H1 (cell line): ENCODE data around the gene BTBD7. TPM values are rescaled to one million over a fixed set of nuclear protein-coding genes. Genes with fewer than 3 reads are reported as not detected.

Source experiments
- CTCF ChIA-PET: fragments of 300-600 bp; sonication (Branson Sonifier 250); formaldehyde crosslinking; loops from one replicate; lab custom pipeline; 2021; ENCODE audit not compliant: partially characterized antibody; lab: Charles Lee
- POLR2A ChIA-PET: fragments of 300-600 bp; sonication (Branson Sonifier 250); formaldehyde crosslinking; loops from one replicate; lab custom pipeline; 2021; ENCODE audit warnings: inconsistent platforms; ENCODE audit not compliant: partially characterized antibody; lab: Charles Lee
- DNase-seq, 2 experiments: peaks; one replicate each; pipeline versions ENCODE4 v3.0.0 to v3.0.0-alpha.2; 2010 to 2022; ENCODE audit warnings: low spot score in 2 of 2, low read depth in 1 of 2, mixed read lengths in 1 of 2
- FAIRE-seq: peaks from 2 replicates; lab custom pipeline; 2011; peaks lifted over from hg19 to GRCh38; lab: Jason Lieb, UNC
- H2AFZ ChIP-seq: 2 replicates; pipeline ENCODE4 v1.8.1; 2012; ENCODE audit warnings: low read length, inconsistent platforms
- H2AK5ac ChIP-seq: 2 replicates; pipeline ENCODE4 v1.6.1; 2013; ENCODE audit warnings: low read depth, low read length
- H2BK120ac ChIP-seq: replicated peaks from 2 replicates; pipeline ENCODE3; 2013; ENCODE audit warnings: low read depth, low read length, inconsistent platforms
- H2BK12ac ChIP-seq: 2 replicates; pipeline ENCODE4 v1.6.1; 2013; ENCODE audit warnings: low read depth, low read length
- H2BK15ac ChIP-seq: 2 replicates; pipeline ENCODE4 v1.6.1; 2013; ENCODE audit warnings: low read length
- H2BK20ac ChIP-seq: 2 replicates; pipeline ENCODE4 v1.6.1; 2013; ENCODE audit warnings: low read length
- H2BK5ac ChIP-seq: 2 replicates; pipeline ENCODE4 v1.6.1; 2013; ENCODE audit warnings: low read depth, low read length
- H3K14ac ChIP-seq: 2 replicates; pipeline ENCODE4 v1.6.1; 2013; ENCODE audit warnings: inconsistent platforms; ENCODE audit not compliant: insufficient read length
- H3K18ac ChIP-seq: 2 replicates; pipeline ENCODE4 v1.6.1; 2013; ENCODE audit warnings: low read length; ENCODE audit errors: extremely low read depth
- H3K23ac ChIP-seq: 2 replicates; pipeline ENCODE4 v1.6.1; 2013; ENCODE audit warnings: inconsistent platforms; ENCODE audit not compliant: insufficient read length
- H3K23me2 ChIP-seq: 2 replicates; pipeline ENCODE4 v1.6.1; 2013; ENCODE audit warnings: low read depth, low read length
- H3K27ac ChIP-seq: 2 replicates; pipeline ENCODE4 v1.6.1; 2011; ENCODE audit warnings: low read depth, low read length, inconsistent platforms
- H3K27me3 ChIP-seq, 4 experiments: replicated peaks in 1 of 4; 1 replicate in 1 of 4; 2 replicates in 3 of 4; pipeline versions ENCODE4 v1.6.1 to v1.8.1; 2011 to 2013; ENCODE audit warnings: low read length in 3 of 4, mild to moderate bottlenecking in 3 of 4, inconsistent platforms in 2 of 4, mixed read lengths in 2 of 4, moderate library complexity in 1 of 4; ENCODE audit not compliant: control insufficient read depth in 3 of 4, insufficient read depth in 3 of 4; ENCODE audit errors: extremely low read depth in 1 of 4
- H3K36me3 ChIP-seq, 4 experiments: 2 replicates each; pipeline versions ENCODE4 v1.6.1 to v1.8.1; 2011 to 2013; ENCODE audit warnings: mild to moderate bottlenecking in 4 of 4, low read length in 3 of 4, moderate library complexity in 2 of 4, control low read depth in 1 of 4, inconsistent platforms in 1 of 4; ENCODE audit not compliant: insufficient read depth in 4 of 4, control insufficient read depth in 2 of 4
- H3K4ac ChIP-seq: replicated peaks from 2 replicates; pipeline ENCODE3; 2013; ENCODE audit warnings: low read length, low read depth, mixed read lengths, inconsistent platforms; ENCODE audit not compliant: insufficient read length
- H3K4me1 ChIP-seq, 4 experiments: replicated peaks in 1 of 4; 1 replicate in 1 of 4; 2 replicates in 3 of 4; pipeline versions ENCODE4 v1.6.1 to v1.8.1; 2011 to 2013; ENCODE audit warnings: low read length in 3 of 4, inconsistent platforms in 2 of 4, mixed read lengths in 1 of 4; ENCODE audit not compliant: insufficient read depth in 4 of 4, control insufficient read depth in 3 of 4
- H3K4me2 ChIP-seq, 2 experiments: 2 replicates each; pipeline versions ENCODE4 v1.6.1 to v1.8.1; 2011 to 2013; ENCODE audit warnings: low read depth in 2 of 2, low read length in 2 of 2, control low read depth in 1 of 2, inconsistent platforms in 1 of 2, mild to moderate bottlenecking in 1 of 2; ENCODE audit not compliant: insufficient read depth in 1 of 2
- H3K4me3 ChIP-seq, 4 experiments: fragments of 200-600, 300-600 bp in 1 of 4; sonication (generic), shearing (Covaris generic), sonication (Bioruptor Twin) in 1 of 4; 2 replicates each; pipeline versions ENCODE4 v1.5.1 to v1.8.1; 2011 to 2016; ENCODE audit warnings: low read length in 4 of 4, low read depth in 3 of 4, control low read depth in 2 of 4, inconsistent platforms in 2 of 4, mild to moderate bottlenecking in 2 of 4, mixed read lengths in 1 of 4, moderate library complexity in 1 of 4; ENCODE audit not compliant: insufficient read depth in 2 of 4; ENCODE audit errors: extremely low read depth in 1 of 4
- H3K56ac ChIP-seq: replicated peaks from 2 replicates; pipeline ENCODE3; 2013; ENCODE audit warnings: low read depth, mild to moderate bottlenecking, mixed read lengths, low read length, inconsistent platforms; ENCODE audit not compliant: insufficient read length
- H3K79me1 ChIP-seq: 2 replicates; pipeline ENCODE4 v1.6.1; 2013; ENCODE audit warnings: low read depth, low read length, control low read depth
- H3K79me2 ChIP-seq, 2 experiments: 2 replicates each; pipeline versions ENCODE4 v1.6.1 to v1.8.1; 2012 to 2013; ENCODE audit warnings: low read length in 2 of 2, mild to moderate bottlenecking in 2 of 2, inconsistent platforms in 1 of 2; ENCODE audit not compliant: insufficient read depth in 2 of 2, control insufficient read depth in 1 of 2
- H3K9ac ChIP-seq, 4 experiments: replicated peaks in 1 of 4; 1 replicate in 1 of 4; 2 replicates in 3 of 4; pipeline versions ENCODE4 v1.6.1 to v1.8.1; 2011 to 2013; ENCODE audit warnings: low read depth in 3 of 4, low read length in 3 of 4, control low read depth in 2 of 4, mild to moderate bottlenecking in 2 of 4, moderate library complexity in 2 of 4, inconsistent platforms in 1 of 4; ENCODE audit errors: extremely low read depth in 1 of 4
- H3K9me3 ChIP-seq, 2 experiments: 2 replicates each; pipeline versions ENCODE4 v1.6.1 to v1.8.1; 2012 to 2013; ENCODE audit warnings: mild to moderate bottlenecking in 2 of 2, moderate library complexity in 2 of 2, control low read depth in 1 of 2, inconsistent platforms in 1 of 2, low read depth in 1 of 2, low read length in 1 of 2, mixed read lengths in 1 of 2; ENCODE audit not compliant: insufficient read depth in 2 of 2
- H4K20me1 ChIP-seq, 2 experiments: replicated peaks in 1 of 2; 2 replicates each; pipeline versions ENCODE3 to v1.8.1; 2011 to 2013; ENCODE audit warnings: inconsistent platforms in 2 of 2, low read length in 2 of 2, mild to moderate bottlenecking in 1 of 2; ENCODE audit not compliant: insufficient read depth in 2 of 2, control insufficient read depth in 1 of 2
- H4K5ac ChIP-seq: 2 replicates; pipeline ENCODE4 v1.6.1; 2013; ENCODE audit warnings: low read length, low read depth, mixed read lengths, inconsistent platforms; ENCODE audit not compliant: insufficient read length
- H4K8ac ChIP-seq: 2 replicates; pipeline ENCODE4 v1.8.0; 2013; ENCODE audit warnings: mild to moderate bottlenecking, moderate library complexity, low read length, inconsistent platforms; ENCODE audit not compliant: insufficient read depth; ENCODE audit errors: extremely low read depth
- H4K91ac ChIP-seq: replicated peaks from 2 replicates; pipeline ENCODE3; 2013; ENCODE audit warnings: low read length, mixed read lengths, inconsistent platforms; ENCODE audit not compliant: insufficient read length
- BCL11A ChIP-seq, 2 experiments: IDR thresholded peaks; one replicate each; pipeline ENCODE4 v1.6.1; 2011; ENCODE audit warnings: low read depth in 2 of 2, low read length in 2 of 2, mild to moderate bottlenecking in 2 of 2
- CBX8 ChIP-seq: fragments of 300-800, 300-1000 bp; sonication (generic); IDR thresholded peaks from 2 replicates; pipeline ENCODE4 v1.7.1; 2016; ENCODE audit warnings: low read depth, low read length, borderline replicate concordance
- CEBPB ChIP-seq: IDR thresholded peaks from 2 replicates; pipeline ENCODE4 v1.6.1; 2012; ENCODE audit warnings: low read depth, low read length
- CTBP2 ChIP-seq: IDR thresholded peaks from 2 replicates; pipeline ENCODE4 v1.7.0; 2011; ENCODE audit warnings: borderline replicate concordance, mild to moderate bottlenecking, moderate library complexity, mixed read lengths, low read length; ENCODE audit not compliant: insufficient read depth, insufficient read length
- GTF2F1 ChIP-seq: IDR thresholded peaks from 2 replicates; pipeline ENCODE4 v1.6.1; 2012; ENCODE audit warnings: low read depth, low read length, improper control_type of control experiment, borderline replicate concordance
- JUN ChIP-seq: IDR thresholded peaks from 2 replicates; pipeline ENCODE4 v1.6.1; 2011; ENCODE audit warnings: low read depth, mild to moderate bottlenecking, improper control_type of control experiment, low read length
- NRF1 ChIP-seq: IDR thresholded peaks from 2 replicates; pipeline ENCODE4 v1.6.1; 2011; ENCODE audit warnings: mild to moderate bottlenecking, low read depth, low read length, improper control_type of control experiment
- PHF8 ChIP-seq: fragments of 200-600 bp; sonication (generic); conservative IDR thresholded peaks from 2 replicates; pipeline ENCODE4 v1.7.1; 2012; ENCODE audit warnings: low read depth, mild to moderate bottlenecking, inconsistent platforms, low read length, moderate library complexity
- RAD21 ChIP-seq, 2 experiments: IDR thresholded peaks in 1 of 2; conservative IDR thresholded peaks in 1 of 2; 2 replicates each; pipeline ENCODE4 v1.6.1; 2011; ENCODE audit warnings: low read depth in 2 of 2, low read length in 2 of 2, improper control_type of control experiment in 1 of 2, inconsistent platforms in 1 of 2, mild to moderate bottlenecking in 1 of 2, moderate library complexity in 1 of 2
- TAF1 ChIP-seq: IDR thresholded peaks from 2 replicates; pipeline ENCODE4 v1.6.1; 2011; ENCODE audit warnings: mild to moderate bottlenecking, low read depth, low read length
- TBP ChIP-seq: IDR thresholded peaks from 2 replicates; pipeline ENCODE4 v1.6.1; 2011; ENCODE audit warnings: low read depth, low read length, improper control_type of control experiment
- TCF12 ChIP-seq: IDR thresholded peaks from 2 replicates; pipeline ENCODE4 v1.6.1; 2011; ENCODE audit warnings: low read depth, mild to moderate bottlenecking, low read length
- polyA plus RNA-seq, 7 experiments: library from polyadenylated mRNA; depleted of rRNA in 3 of 7; stranded (reverse) in 5 of 7; unstranded in 2 of 7; fragments of >200 nt in 5 of 7; fragments of 200-250 nt in 2 of 7; gene quantifications; 1 replicate in 5 of 7; 2 replicates in 1 of 7; 4 replicates in 1 of 7; pipeline versions ENCODE4 v1.2.1 to v1.2.3, GENCODE V29; 2011 to 2013; ENCODE audit warnings: missing spikeins in 2 of 7, mixed read lengths in 2 of 7
- total RNA-seq: library from RNA; stranded (reverse); fragmentation: NEBNext Ultra II Directional; extraction: Animal tissue kit (Norgen Biotek cat#: 25700); gene quantifications from 2 replicates; pipeline ENCODE4 v1.2.1, GENCODE V29; 2021
- TF ChIP-seq, protein P1 (sequence below), 3 experiments: IDR thresholded peaks; 1 replicate in 2 of 3; 2 replicates in 1 of 3; pipeline versions ENCODE4 v1.5.1 to v1.6.1; 2011; ENCODE audit warnings: low read length in 3 of 3, mild to moderate bottlenecking in 3 of 3, inconsistent platforms in 2 of 3, low read depth in 1 of 3, moderate library complexity in 1 of 3; ENCODE audit not compliant: insufficient read depth in 1 of 3; ENCODE audit errors: control extremely low read depth in 1 of 3

Gene BTBD7
- total and polyA plus RNA-seq, 2 of the 8 experiments (the other 6 are each of a cell fraction or from before 2014, with no cell fraction given) = 12.1 to 46.1 TPM

DNA sequence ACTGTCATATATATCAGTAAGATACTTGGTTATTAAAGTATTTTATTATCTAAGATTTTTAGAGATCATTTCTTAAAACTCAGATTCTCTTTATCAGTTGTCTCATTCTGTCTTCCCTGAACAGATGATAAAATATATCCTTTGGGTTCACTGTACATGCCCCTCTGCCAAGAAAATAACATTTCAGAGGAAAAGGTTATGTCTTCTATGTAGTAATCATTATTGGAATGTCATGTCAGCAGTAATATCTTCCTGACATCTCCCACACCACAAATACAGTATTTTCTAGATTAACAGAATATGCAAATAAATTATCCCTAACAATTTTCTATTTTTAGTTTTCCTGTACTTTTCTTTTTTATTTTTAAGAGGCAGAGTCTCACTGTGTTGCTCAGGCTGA is 26.0 kb downstream of the BTBD7 start:
- Histone ChIP-seq H3K56ac (no peak overlapping the region), H3K4ac (no peak overlapping the region), H3K9me3 (no peaks in the 10 kb centered on the region), H2AFZ (no peak overlapping the region), H3K23me2 (no peaks in the 10 kb centered on the region), H4K91ac (no peak overlapping the region), H3K4me2 (no peak overlapping the region), H2BK15ac (no peak overlapping the region), H2AK5ac (no peak overlapping the region), H2BK120ac (no peak overlapping the region), H3K79me1 (no peaks in the 10 kb centered on the region), H4K20me1 (peaks cover 0 to 3% of the 10 kb centered on the region in 2 experiments), H4K5ac (no peak overlapping the region), H2BK20ac (no peak overlapping the region), H3K9ac (no peak overlapping the region), H3K4me3 (no peak overlapping the region), H3K18ac (no peak overlapping the region), H2BK12ac (no peak overlapping the region), H3K27ac (no peak overlapping the region), H3K23ac (no peak overlapping the region), H3K79me2 (peaks cover 0 to 79% of the 10 kb centered on the region in 2 experiments; a peak in 3 of 4 replicates), H3K36me3 (no peaks in the 10 kb centered on the region), H3K4me1 (peaks cover 0 to 5% (median 3%) of the 10 kb centered on the region in 4 experiments; a peak in 3 of 7 replicates), H3K27me3 (no peaks in the 10 kb centered on the region), H2BK5ac (no peak overlapping the region), H3K14ac (no peak overlapping the region), H4K8ac (no peak overlapping the region)
- ChIA-PET CTCF (no interaction called here), POLR2A (interaction anchor here (0.6 to 0.7 kb wide), 2 partner anchors 25 to 74 kb away, joined by 3 read pairs; no protein-coding TSS in a partner anchor)
- DNase-seq = no peak
- no peak for FAIRE-seq
- TF ChIP-seq CBX8 = no peak
- no peak for TF ChIP-seq TBP
- TF ChIP-seq TAF1 = no peak
- no peak for TF ChIP-seq RAD21 (IDR thresholded peaks at IDR 0.05 in 1 of 2, conservative IDR thresholded peaks at IDR 0.05 in 1 of 2; ENCODE audit: low read depth in 2 of 2, low read length in 2 of 2)
- TF ChIP-seq, protein P1, sequence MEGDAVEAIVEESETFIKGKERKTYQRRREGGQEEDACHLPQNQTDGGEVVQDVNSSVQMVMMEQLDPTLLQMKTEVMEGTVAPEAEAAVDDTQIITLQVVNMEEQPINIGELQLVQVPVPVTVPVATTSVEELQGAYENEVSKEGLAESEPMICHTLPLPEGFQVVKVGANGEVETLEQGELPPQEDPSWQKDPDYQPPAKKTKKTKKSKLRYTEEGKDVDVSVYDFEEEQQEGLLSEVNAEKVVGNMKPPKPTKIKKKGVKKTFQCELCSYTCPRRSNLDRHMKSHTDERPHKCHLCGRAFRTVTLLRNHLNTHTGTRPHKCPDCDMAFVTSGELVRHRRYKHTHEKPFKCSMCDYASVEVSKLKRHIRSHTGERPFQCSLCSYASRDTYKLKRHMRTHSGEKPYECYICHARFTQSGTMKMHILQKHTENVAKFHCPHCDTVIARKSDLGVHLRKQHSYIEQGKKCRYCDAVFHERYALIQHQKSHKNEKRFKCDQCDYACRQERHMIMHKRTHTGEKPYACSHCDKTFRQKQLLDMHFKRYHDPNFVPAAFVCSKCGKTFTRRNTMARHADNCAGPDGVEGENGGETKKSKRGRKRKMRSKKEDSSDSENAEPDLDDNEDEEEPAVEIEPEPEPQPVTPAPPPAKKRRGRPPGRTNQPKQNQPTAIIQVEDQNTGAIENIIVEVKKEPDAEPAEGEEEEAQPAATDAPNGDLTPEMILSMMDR (IDR thresholded peaks at IDR 0.05; ENCODE audit: control extremely low read depth in 1 of 3, insufficient read depth in 1 of 3, low read depth in 1 of 3, low read length in 3 of 3) = no peak
- no peak for TF ChIP-seq PHF8
- TF ChIP-seq GTF2F1 = no peak
- TF ChIP-seq CTBP2 = no peak
- no peak for TF ChIP-seq BCL11A (IDR thresholded peaks at IDR 0.05; ENCODE audit: low read depth in 2 of 2, low read length in 2 of 2)
- no peak for TF ChIP-seq CEBPB
- no peak for TF ChIP-seq JUN
- TF ChIP-seq NRF1 = no peak
- no peak for TF ChIP-seq TCF12
